Ovary (tissue), 3 donors: Measurements from ENCODE around the gene ATXN10.

Source experiments
- POLR2A ChIP-seq: fragments of 450-650 bp; IDR thresholded peaks from one replicate; pipeline ENCODE4 v1.6.1; 2017; ENCODE audit warnings: antibody characterized with exemption, mild to moderate bottlenecking, moderate library complexity
- TF ChIP-seq, protein P1 (sequence below), 3 donors: fragments of 450-650 bp in 2 of 3; fragments of 200-600 bp in 1 of 3; IDR thresholded peaks; one replicate each; pipeline versions ENCODE4 v1.5.1 to v1.8.0; 2016 to 2022; ENCODE audit warnings: antibody characterized with exemption in 3 of 3, mild to moderate bottlenecking in 1 of 3
- donor health status: DM: no; HTN: no; CAD: no.

DNA sequence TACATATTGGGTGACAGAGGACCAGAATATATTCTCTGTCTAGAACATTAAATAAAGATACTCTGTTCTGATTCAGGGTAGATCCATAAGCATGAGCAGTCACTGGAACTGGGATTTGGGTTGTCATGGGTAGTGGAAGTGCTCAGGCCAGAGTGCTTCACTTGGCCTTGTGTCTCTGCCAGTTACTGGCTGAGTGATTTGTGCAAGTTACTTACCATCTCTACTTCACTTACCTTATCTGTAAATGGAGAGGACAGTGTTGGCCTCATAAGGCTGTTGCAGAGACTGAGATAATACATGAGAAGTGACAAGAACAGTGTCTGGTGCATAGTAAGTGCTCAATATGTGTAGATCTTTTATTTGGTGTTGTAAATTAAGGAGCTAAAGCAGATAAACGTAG lies 17.6 kb downstream of the ATXN10 start:
- TF ChIP-seq POLR2A: no peak
- TF ChIP-seq, protein P1, sequence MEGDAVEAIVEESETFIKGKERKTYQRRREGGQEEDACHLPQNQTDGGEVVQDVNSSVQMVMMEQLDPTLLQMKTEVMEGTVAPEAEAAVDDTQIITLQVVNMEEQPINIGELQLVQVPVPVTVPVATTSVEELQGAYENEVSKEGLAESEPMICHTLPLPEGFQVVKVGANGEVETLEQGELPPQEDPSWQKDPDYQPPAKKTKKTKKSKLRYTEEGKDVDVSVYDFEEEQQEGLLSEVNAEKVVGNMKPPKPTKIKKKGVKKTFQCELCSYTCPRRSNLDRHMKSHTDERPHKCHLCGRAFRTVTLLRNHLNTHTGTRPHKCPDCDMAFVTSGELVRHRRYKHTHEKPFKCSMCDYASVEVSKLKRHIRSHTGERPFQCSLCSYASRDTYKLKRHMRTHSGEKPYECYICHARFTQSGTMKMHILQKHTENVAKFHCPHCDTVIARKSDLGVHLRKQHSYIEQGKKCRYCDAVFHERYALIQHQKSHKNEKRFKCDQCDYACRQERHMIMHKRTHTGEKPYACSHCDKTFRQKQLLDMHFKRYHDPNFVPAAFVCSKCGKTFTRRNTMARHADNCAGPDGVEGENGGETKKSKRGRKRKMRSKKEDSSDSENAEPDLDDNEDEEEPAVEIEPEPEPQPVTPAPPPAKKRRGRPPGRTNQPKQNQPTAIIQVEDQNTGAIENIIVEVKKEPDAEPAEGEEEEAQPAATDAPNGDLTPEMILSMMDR (IDR thresholded peaks at IDR 0.05): no peak
